ENCODE results near the gene DYNLT1.
"Not testable (repeated sequence)": the region's sequence is repeated elsewhere in the genome, so short reads cannot be mapped to it uniquely, and the experiment has no call there.

Gene DYNLT1

GRCh38 chr6:158622545-158623190 is 21.9 kb downstream of the DYNLT1 start:
- DNase-seq (ENCODE audit: low read depth): no peak

GRCh38 chr6:158621694-158622544 is 22.6 kb downstream of the DYNLT1 start:
- DNase-seq (ENCODE audit: low read depth): no peak

GRCh38 chr6:158620963-158621693 is 23.4 kb downstream of the DYNLT1 start:
- no peak for DNase-seq (ENCODE audit: low read depth)

GRCh38 chr6:158619922-158620801 is 24.4 kb downstream of the DYNLT1 start:
- no peak for DNase-seq (ENCODE audit: low read depth)

GRCh38 chr6:158618289-158618688 is 26.3 kb downstream of the DYNLT1 start:
- not testable (repeated sequence) for DNase-seq (ENCODE audit: low read depth)

- DNase-seq (ENCODE audit: low read depth): not testable (repeated sequence)
These were observed 29.9 kb downstream of the DYNLT1 start for GRCh38 chr6:158614606-158615005.

GRCh38 chr6:158611541-158612370 is 32.8 kb downstream of the DYNLT1 start:
- DNase-seq (ENCODE audit: low read depth): no peak

- DNase-seq (ENCODE audit: low read depth): no peak
These were observed 33.5 kb downstream of the DYNLT1 start for GRCh38 chr6:158611039-158611438.

- DNase-seq (ENCODE audit: low read depth): no peak
These were observed 34.1 kb downstream of the DYNLT1 start for GRCh38 chr6:158610319-158610968.

GRCh38 chr6:158609455-158610155 is 34.9 kb downstream of the DYNLT1 start:
- no peak for DNase-seq (ENCODE audit: low read depth)

GRCh38 chr6:158608221-158608620 is 36.3 kb downstream of the DYNLT1 start:
- no peak for DNase-seq (ENCODE audit: low read depth)

GRCh38 chr6:158607411-158608170 is 37.0 kb downstream of the DYNLT1 start:
- DNase-seq (ENCODE audit: low read depth): no peak

- no peak for DNase-seq (ENCODE audit: low read depth)
These were observed 37.6 kb downstream of the DYNLT1 start for GRCh38 chr6:158606935-158607334.

- DNase-seq (ENCODE audit: low read depth): not testable (repeated sequence)
These were observed 38.5 kb downstream of the DYNLT1 start for GRCh38 chr6:158606011-158606410.

- DNase-seq (ENCODE audit: low read depth): no peak
These were observed 39.2 kb downstream of the DYNLT1 start for GRCh38 chr6:158605266-158605878.

- DNase-seq (ENCODE audit: low read depth): no peak
These were observed 40.5 kb downstream of the DYNLT1 start for GRCh38 chr6:158604048-158604406.

GRCh38 chr6:158603261-158604047 is 41.1 kb downstream of the DYNLT1 start:
- DNase-seq (ENCODE audit: low read depth): no peak

- no peak for DNase-seq (ENCODE audit: low read depth)
These were observed 44.9 kb downstream of the DYNLT1 start for GRCh38 chr6:158599635-158600034.

All from stimulated activated CD8-positive, alpha-beta memory T cell treated with anti-CD3 and anti-CD28 coated beads, Interleukin-15, amount 100 ng/mL, for 24 hours (primary cell).